NCI-H1092 treated with DMSO at 0.1 percent for 48 hours (cell line): ENCODE results near the gene DISP3.

Experiments used
- DNase-seq: peaks from one replicate; lab custom pipeline; 2025; lab: John Stamatoyannopoulos, UW

DISP3 gene

DNA sequence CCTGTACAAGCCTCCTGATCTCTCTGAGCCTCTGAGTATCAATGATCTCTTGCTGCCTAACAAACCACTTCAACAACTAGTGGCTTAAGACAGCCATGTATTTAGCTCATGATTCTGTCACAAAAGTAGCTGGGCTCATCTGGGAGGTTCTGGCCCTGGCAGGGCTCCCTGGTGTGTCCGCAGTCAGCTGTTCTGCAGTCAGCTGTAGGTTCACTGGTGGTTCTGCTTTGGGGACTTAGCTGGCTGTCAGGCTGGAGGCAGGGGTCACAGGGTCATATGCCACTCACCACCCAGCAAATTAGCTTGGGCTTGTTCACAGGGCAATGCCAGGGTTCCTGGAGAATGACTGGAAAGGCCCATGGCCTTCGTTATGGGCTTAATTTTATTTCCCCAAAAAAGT lies 64.8 kb downstream of the DISP3 start:
- DNase-seq: no peak

DNA sequence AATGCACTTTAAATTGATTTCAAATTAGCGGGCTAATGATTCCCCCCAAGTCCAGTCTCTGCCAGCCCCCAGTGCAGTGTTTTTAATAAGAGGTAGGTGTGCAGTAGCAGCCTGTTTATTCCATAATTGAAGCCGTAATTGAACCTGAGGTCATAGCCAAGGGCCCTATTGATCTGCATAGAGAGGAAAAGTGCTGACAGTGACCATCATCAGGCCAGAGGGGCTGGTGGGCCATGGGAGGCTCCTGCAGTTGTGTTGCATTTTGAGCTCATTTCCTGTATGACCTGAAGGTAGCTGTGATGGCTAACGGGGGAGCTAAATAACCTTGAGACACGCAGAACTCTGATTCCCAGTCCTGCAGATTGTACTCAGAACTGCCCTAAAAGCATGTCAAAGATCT lies 67.5 kb downstream of the DISP3 start:
- DNase-seq: no peak

DNA sequence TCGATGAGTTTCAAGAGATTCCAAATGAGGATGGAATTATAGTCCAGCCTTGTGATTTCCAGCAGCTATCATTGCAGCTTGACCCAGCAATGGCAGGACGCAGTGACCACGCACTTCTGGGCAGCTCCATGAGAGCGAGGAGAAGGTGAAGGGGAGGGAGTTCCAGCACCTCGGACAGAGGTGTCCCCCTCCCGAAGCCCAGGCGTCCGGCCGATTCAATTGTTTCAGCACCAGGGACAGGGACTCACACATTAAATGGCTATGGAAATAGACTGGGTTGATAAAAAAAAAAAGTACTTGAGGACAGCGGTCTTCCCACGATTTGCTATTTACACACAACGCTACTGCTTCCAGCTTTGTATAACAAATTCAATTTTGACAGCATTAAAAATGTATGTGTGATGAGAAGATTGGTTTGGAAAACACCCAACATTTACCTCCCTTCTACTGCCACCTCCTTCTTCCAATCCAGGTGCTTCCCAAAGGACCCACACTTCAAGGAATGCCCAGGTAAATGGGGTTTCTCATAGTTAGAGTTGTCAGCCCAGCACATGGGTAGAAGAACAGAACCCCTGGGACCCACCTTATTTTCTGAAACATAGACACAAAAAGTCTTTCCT lies 71.8 kb downstream of the DISP3 start:
- DNase-seq: no peak

DNA sequence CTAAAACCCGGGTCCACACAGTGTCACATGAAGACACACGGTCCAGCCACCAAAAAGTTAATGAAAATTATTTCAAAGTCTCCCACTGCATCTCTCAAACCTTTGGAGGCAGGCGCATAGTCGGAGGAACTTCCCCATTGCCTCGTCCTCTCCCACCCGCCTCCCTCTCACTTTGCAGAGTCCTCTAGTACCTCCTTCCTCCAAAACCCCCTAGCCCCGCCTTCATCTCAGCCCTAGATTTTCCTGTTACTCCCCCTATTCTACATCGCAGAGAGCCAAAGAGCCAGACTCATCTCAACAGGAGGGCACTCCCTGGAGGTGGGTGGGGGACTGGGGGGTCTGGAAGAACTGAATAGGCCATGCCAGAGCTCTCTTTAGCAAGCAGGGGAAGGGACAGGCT lies 79.3 kb downstream of the DISP3 start:
- no peak for DNase-seq

DNA sequence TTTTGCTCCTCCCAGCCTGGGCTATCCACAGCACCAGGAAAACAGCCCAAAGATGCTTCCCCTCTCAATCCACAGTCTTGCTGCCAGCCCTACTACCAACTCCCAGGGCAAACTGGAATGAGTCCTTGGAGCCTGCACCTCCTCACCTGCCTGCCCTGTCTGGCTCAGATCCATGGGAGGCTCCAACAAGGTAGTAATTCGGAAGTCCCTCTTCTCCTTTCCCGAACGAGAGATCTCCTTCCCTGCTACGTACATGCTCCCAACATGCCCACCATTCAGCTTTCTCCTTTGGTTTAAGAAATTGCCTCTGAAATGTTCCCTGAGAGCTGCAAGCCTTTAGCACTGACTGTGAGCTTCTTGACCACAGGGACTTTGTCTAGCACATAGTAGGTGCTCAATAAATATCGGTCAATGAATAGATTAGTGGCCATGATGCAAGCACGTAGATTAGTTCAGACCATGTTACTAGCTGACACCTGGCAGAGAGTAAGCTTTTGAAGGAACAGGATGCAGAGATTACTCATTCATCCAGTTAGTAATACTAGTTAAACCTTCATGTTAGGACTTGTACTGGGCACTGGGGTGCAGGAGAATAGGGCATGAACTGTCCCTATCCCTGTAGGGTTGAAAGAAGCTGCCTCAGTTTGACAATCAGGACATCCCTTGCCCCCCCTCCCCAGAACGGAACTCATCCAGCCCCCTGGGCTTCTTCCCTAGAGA lies 80.1 kb downstream of the DISP3 start:
- DNase-seq: no peak

DNA sequence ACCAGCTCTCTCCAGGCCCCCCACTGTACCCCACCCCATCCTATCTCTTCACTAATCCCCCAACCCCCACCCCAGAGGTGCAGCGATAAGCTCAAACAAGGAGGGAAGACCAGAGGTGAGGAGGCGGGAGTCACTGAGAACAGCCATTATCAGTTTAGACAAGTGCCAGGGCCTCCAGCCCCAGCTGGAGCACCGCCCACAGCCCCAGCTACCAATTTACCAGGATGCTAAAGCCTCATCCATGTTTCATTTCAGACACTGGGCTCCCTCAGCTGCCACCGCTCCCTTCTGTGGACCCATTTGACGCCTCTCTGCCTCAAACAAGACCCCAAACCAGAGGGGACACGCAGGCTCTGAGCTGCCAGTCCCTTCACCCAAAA lies 80.6 kb downstream of the DISP3 start:
- no peak for DNase-seq

DNA sequence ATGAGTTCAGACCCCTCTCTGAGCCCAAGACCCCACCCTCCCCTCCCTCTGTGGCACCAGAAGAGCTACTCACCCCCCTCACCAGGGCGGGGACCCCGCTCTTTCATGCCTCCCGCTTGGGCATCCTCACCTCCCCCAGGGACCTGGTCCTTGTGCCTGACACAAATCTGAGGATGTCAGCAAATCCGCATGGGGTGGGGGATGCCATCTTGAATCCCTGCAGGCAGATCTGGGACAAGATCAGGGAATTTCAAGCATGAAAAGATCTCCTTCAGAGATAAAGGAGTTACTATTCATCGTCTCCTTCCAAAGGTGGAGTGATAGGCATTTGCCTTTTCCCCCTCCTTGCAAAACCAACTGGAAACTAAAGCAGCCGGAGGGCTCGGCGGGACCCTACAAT lies 81.1 kb downstream of the DISP3 start:
- DNase-seq: no peak

DNA sequence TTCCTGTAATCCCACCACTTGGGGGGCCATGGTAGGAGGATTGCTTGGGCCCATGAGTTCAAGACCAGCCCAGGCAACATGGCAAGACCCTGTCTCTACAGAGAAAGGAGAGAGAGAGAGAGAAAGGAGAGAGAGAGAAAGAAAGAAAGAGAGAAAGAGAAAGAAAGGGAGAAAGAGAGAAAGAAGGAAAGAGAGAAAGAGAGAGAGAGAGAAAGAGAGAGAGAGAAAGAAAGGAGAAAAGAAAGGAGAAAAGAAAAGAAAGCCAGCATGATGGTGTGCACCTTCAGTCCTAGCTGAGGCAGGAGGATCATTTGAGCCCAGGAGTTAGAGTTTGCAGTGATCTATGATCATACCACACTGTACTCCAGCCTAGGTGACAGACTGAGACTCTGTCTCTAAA lies 82.8 kb downstream of the DISP3 start:
- no peak for DNase-seq

DNA sequence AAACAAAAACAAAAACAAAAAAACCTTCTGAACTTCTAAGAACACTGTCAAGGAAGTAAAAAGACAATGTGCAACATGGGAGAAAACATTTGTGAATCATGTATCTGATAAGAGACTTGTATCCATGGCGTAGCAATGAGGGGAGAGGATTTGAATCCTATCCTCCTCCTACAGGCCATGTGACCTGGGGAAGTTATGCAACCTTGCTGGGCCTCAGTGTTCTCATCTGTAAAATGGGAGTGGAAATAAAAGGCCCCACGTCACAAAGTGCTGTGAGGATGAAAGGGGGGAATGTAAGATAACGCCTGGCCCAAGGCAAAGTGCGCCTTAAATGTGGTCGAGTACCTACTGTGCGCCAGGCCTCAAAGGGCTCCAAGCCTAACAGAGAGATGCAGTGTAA lies 83.7 kb downstream of the DISP3 start:
- no peak for DNase-seq

DNA sequence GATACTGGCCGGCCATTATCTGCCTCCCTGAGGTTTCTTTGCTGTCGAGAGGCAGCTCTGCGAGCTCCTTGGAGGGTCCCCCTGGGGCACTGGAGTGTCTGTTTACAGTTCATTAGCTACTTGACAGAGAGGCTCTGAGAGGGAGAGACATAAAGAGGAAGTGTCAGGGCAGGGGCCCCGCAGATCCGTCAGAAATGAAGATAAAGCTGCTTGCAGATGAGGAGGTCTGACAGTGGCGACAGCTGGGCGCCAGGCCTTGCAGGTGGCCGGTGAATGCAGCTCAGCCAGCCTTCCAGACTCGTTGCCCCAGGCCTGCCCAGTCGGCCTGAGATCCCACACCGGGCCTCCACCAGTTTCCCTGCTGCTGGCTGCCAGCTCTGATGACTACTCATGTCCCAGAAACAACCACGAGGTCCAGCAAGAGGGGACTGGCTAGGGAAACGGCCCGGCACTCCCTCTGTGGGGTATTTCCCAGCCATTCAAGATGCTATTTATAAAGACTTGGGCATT lies 84.7 kb downstream of the DISP3 start:
- peak; percentile 77 for DNase-seq

DNA sequence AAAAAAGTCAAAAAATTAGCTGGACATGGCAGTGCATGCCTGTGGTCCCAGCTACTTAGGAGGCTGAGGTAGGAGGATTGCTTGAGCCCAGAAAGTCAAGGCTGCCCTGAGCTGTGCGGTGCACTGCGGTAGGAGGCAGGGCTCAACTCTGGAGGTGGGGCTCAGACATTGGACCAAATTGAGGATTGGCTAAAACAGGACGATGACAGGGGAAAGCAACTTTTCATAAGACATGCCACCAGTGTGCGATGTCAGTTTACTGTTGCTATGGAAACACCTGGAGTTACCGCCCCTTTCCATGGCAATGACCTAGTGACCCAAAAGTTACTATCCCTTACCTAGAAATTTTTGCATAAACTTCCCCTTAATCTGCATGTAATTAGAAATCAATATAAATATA lies 85.3 kb downstream of the DISP3 start:
- DNase-seq: no peak

DNA sequence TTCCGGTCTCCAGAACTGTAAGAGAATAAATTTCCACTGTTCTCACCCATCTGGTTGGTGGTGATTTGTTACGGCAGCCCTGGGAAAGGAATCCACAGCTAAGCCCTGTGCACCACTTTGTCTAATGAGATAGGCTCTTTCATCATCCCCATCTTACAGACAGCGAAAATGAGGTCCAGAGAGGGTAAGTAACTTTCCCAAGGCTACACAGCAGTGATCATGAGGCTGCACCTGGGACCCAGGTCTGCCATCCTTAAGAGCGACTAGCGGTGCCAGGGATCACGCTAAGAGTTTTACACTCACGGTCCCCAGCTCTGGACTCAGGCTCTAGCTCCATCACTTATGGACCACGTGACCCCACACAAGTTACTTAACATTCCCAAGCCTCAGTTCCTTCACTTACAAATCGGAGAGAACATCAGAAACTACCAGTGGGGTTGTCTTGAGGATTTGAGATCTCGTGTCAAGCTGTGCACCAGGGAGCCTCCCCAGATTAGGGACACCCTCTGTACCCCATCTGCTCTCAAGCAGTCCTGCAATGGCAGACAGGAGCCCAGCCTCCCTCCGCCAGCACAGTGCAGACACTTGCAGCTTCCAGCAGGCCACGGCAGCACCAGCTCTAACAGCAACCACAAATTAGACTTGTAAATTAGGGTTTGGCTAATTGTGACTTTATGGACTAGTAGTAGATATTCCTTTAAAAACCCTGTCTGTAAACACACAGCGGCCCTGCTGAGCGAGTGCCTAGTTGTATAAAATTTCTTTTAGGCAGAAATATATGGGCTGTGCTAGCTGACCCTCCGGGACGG lies 87.3 kb downstream of the DISP3 start:
- no peak for DNase-seq

DNA sequence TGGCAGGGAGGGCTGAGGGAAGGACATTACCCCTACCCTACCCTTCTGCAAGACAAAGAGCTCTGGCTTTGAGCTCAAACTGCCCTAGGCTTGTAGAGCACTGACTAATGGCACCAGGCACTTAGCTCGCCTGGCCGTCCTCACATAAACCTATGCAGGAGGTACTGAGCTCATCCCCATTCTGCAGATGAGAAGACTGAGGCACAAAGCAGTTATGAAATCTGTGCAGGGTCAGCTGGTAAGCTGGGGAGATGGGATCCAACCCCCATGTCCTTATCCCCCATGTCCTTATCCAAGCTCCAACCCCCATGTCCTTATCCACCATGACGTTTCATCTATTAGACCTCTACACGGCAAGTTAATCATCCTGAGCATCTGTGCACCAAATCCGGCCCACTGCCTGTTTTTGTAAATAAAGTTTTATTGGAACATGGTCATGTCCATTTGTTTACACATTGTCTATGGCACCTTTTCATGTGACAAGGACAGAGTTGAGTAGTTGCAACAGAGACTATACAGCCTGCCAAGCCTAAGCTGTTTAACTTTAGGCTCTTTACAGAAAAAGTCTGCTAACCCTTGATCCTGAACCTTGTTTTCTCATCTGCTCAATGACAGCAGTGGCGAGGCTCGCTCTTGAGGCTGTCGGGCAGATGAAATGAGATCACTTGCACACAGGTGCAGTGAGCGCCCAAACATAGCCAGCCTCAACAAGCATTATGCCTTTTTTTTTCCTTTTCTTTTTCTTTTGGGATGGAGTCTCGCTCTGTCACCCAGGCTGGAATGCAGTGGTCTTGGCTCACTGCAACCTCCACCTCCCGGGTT lies 88.5 kb downstream of the DISP3 start:
- no peak for DNase-seq

DNA sequence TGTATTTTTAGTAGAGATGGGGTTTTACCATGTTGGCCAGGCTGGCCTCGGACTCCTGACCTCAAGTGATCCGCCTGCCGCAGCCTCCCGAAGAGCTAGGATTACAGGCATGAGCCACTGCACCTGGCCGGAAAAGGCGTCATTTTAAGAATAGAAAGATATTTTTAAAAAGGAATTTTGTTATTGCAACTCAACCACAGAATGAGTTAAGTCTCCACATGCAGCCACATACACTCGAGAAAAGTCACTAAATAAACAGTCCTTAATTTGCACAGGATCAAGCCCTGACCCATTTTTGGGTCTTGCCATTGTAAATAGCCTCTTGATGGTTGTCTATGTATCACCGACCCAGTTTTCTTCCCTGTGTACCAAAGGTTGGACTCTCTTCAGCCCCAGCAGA lies 89.7 kb downstream of the DISP3 start:
- DNase-seq: no peak

DNA sequence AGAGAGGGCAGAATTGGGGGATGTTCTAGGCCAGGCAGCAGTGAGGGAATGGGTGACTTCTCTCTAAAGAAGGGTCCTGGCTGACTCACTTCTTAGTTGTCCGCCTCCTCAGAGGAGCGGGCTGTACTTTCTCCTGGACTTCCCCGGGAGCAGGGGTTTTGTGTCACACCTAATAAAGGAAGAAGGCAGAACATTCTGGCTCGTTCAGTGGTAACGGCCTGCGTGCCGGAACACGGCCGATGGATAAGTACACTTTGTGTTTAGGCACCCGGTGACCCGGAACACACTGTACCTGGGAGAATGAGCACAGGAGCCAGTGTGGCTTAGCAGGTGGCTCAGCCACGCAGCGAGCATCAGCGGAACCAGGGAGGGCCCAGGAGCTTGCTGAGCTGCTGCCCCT lies 90.6 kb downstream of the DISP3 start:
- no peak for DNase-seq

DNA sequence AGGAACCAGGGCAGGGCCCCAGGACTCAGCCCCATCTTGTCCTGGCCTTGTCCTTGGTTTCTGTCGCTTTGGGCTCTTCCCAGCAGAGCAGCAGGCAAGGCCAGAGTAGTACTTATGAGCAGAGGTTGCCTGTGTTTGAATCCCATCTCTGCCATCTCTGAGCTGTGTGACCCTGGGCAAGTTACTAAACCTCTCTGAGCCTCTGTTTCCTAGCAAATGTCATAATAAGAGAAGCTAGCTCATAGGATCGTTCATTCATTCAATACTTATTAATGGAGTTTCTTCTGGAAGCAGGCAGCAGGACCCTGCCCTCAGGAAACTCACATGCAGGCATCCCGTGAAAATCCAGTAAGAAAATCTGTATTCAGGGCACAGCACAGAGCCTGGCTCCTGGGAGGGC lies 91.0 kb downstream of the DISP3 start:
- DNase-seq: no peak

DNA sequence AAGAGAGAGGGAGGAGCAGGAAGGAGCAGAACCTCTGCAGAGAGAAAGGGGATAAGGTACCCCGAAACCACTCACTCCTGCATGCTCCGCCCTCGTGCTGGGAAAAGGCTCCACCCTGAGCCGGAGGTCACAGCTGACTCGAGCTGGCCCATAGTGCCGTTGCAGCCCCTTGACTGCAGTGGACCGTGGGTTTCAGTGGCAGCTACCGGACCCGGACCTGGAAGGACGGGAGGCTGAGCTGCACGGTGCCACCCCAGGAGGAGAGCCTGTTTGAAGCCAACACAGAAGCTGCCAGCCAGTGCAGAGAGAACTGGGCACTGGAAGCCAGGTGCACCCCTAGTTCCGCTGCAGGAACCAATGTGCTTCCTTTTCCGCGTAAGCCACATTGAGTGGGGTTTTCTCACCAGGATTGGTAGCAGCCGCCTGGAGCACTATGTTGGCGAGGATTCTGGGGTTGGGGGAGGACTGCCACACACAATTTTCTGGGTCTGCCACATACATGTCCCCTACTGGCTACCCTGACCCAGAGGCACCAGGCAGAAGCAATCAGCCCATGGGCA lies 91.9 kb downstream of the DISP3 start:
- no peak for DNase-seq

DNA sequence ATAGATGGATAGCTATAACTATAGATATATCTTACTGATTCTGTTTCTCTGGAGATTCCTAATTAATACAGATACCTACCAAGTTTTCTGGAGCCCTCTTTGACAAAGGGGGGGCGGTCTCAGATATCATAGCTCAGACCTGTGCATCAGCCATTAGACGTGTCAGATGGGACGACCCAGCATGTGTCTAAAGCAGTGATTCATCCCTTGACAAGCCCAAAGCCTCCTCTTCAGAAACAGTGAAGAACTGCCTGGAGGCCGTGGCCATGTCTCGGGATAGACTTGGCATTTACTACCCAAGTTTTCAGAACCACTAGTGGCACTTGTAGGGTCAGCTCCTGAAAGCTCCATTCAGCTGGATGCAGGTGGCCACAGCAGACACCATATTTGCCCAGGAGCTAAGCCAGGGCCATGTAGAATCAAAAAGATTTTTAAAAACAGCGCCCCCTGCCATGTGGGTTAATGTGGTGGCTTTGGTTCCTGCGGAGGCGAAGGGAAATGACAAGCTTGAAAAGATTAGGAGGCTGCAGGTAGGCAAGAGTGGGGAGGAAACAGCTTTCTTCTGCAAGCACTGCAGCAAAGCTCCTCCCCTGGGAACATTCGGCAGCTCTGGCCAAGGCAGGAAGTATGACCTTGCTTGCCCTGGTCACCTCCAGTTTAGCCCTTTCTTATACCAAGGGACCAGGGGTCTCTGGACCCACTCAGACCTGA lies 93.1 kb downstream of the DISP3 start:
- no peak for DNase-seq

DNA sequence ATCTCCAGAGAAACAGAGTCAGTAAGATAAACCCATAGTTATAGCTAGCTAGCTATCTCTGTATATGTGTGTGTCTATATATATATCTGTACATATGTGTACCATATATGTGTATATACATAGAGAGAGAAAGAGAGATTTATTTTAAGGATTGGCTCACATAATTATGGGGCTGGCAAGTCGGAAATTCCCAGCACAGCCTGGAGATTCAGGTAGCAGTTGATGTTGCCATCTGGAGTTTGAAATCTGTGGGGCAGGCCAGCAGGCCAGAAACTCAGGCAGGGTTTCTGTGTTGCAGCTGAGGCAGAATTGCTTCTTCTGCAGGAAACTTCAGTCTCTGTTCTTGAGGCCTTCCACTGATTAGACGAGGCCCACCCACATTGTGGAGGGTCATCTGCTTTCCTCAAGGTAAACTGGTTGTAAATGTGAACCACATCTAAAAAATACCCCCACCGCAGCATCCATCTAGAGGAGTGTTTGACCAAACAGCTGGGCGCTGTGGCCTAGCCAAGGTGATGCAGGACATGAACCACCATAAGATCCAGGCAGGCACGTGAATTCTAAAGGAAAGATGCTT lies 94.2 kb downstream of the DISP3 start:
- no peak for DNase-seq

DNA sequence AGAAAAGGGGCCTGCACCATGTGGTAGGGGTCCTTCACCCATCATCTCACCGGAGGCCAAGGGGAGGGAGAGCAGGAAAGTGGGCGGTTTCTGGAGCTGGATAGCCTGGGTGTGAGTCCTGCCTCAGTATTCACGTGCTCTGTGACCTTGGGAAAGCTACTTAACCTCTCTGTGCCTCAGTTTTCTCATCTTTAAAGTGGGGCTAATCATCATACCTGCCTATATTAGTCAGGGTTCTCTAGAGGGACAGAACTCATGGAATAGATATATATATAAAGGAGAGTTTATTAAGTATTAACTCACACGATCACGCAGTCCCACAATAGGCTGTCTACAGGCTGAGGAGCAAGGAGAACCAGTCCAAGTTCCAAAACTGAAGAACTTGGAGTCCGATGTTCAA lies 96.6 kb downstream of the DISP3 start:
- DNase-seq: no peak
